ENCODE measurements around the gene DLG2. TPM values are rescaled to one million over a fixed set of nuclear protein-coding genes. Genes with fewer than 3 reads are reported as not detected.

Gene DLG2
- total RNA-seq, 2 experiments from 2014 or later: 2.0 to 2.1 TPM

DNA sequence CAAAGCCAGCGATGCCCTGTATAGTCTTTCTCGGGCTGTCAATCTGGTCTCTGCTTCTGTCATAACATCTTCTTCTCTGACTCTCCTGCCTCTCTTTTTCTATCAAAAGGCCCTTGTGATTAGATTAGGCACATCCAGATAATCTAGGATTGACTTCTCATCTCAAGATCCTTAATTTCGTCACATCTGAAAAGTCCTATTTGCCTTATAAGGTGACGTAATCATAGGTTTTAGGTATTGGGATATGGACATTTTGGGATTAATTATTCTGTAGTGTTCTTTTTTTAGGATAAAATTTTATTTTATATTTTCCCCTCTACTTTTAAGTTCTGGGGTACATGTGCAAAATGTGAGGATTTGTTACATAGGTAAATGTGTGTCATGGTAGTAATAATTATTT lies 1860.2 kb downstream of the DLG2 start:
- H3K9me3 Mint-ChIP-seq: peaks cover 2% of the 10 kb centered on the region
- no peaks in the 10 kb centered on the region for H3K27me3 Mint-ChIP-seq
- Histone ChIP-seq H3K9me3 (ENCODE audit: control insufficient read depth in 1 of 2, insufficient read depth in 1 of 2, low read length in 2 of 2) (no peaks in the 10 kb centered on the region), H3K4me3 (ENCODE audit: low read length) (no peak overlapping the region), H3K36me3 (ENCODE audit: insufficient read depth, low read length) (no peaks in the 10 kb centered on the region), H3K27ac (ENCODE audit: low read depth in 1 of 2, low read length in 2 of 2) (no peak overlapping the region), H3K27me3 (ENCODE audit: control insufficient read depth in 1 of 2, insufficient read depth in 2 of 2, low read length in 2 of 2) (no peaks in the 10 kb centered on the region), H3K4me1 (ENCODE audit: insufficient read depth, low read length) (no peaks in the 10 kb centered on the region)
- H3K36me3 Mint-ChIP-seq (ENCODE audit: low read depth): no peaks in the 10 kb centered on the region
- intact Hi-C loops (cut with DNase I, micrococcal nuclease): no loop called here
- ChIA-PET CTCF (no interaction called here), POLR2A (no interaction called here)
- TF ChIP-seq, protein P1, sequence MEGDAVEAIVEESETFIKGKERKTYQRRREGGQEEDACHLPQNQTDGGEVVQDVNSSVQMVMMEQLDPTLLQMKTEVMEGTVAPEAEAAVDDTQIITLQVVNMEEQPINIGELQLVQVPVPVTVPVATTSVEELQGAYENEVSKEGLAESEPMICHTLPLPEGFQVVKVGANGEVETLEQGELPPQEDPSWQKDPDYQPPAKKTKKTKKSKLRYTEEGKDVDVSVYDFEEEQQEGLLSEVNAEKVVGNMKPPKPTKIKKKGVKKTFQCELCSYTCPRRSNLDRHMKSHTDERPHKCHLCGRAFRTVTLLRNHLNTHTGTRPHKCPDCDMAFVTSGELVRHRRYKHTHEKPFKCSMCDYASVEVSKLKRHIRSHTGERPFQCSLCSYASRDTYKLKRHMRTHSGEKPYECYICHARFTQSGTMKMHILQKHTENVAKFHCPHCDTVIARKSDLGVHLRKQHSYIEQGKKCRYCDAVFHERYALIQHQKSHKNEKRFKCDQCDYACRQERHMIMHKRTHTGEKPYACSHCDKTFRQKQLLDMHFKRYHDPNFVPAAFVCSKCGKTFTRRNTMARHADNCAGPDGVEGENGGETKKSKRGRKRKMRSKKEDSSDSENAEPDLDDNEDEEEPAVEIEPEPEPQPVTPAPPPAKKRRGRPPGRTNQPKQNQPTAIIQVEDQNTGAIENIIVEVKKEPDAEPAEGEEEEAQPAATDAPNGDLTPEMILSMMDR (IDR thresholded peaks at IDR 0.05): no peak
- DNase-seq: no peak
- ATAC-seq (ENCODE audit: poor library complexity): no peak
- H3K4me3 Mint-ChIP-seq: no peak overlapping the region
- no peaks in the 10 kb centered on the region for H3K4me1 Mint-ChIP-seq (ENCODE audit: low read depth)
- H3K27ac Mint-ChIP-seq: no peak overlapping the region

DNA sequence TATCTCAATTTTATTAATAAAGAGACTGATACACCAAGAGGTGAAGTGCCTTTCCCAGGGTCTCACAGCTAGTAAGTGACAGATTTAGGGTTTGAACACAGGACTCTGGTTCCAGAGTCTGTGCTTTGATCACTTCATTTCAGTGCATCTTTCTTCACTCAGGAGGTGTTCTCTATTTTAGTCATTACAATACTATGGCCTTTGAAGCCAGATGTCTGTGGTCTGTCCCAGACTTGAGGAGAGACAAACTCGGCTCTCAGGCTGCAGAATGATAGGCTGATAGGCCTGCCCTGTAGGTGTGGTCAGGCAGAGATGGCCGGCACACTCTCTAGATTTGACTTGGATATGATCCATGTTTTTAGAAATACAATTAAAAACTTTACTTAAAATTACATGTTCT lies 1862.5 kb downstream of the DLG2 start:
- ATAC-seq (ENCODE audit: poor library complexity) (no peak), DNase-seq (no peak)
- Histone ChIP-seq H3K36me3 (ENCODE audit: insufficient read depth, low read length) (no peaks in the 10 kb centered on the region), H3K27me3 (ENCODE audit: control insufficient read depth in 1 of 2, insufficient read depth in 2 of 2, low read length in 2 of 2) (no peaks in the 10 kb centered on the region), H3K9me3 (ENCODE audit: control insufficient read depth in 1 of 2, insufficient read depth in 1 of 2, low read length in 2 of 2) (no peaks in the 10 kb centered on the region), H3K4me1 (ENCODE audit: insufficient read depth, low read length) (no peaks in the 10 kb centered on the region), H3K4me3 (ENCODE audit: low read length) (no peak overlapping the region), H3K27ac (ENCODE audit: low read depth in 1 of 2, low read length in 2 of 2) (no peak overlapping the region)
- no peaks in the 10 kb centered on the region for H3K27me3 Mint-ChIP-seq
- TF ChIP-seq, protein P1 (IDR thresholded peaks at IDR 0.05): no peak
- intact Hi-C loops (cut with DNase I, micrococcal nuclease): no loop called here
- H3K4me3 Mint-ChIP-seq: no peak overlapping the region
- no peak overlapping the region for H3K27ac Mint-ChIP-seq
- CTCF ChIA-PET: no interaction called here
- no peaks in the 10 kb centered on the region for H3K4me1 Mint-ChIP-seq (ENCODE audit: low read depth)
- H3K36me3 Mint-ChIP-seq (ENCODE audit: low read depth): no peaks in the 10 kb centered on the region
- peaks cover 2% of the 10 kb centered on the region for H3K9me3 Mint-ChIP-seq
- POLR2A ChIA-PET: no interaction called here

GRCh38 chr11:83760932-83761331 lies 1866.2 kb downstream of the DLG2 start:
- Histone ChIP-seq H3K4me1 (ENCODE audit: insufficient read depth, low read length) (no peaks in the 10 kb centered on the region), H3K9me3 (ENCODE audit: control insufficient read depth in 1 of 2, insufficient read depth in 1 of 2, low read length in 2 of 2) (no peaks in the 10 kb centered on the region), H3K27ac (ENCODE audit: low read depth in 1 of 2, low read length in 2 of 2) (no peak overlapping the region), H3K4me3 (ENCODE audit: low read length) (no peak overlapping the region), H3K27me3 (ENCODE audit: control insufficient read depth in 1 of 2, insufficient read depth in 2 of 2, low read length in 2 of 2) (no peaks in the 10 kb centered on the region), H3K36me3 (ENCODE audit: insufficient read depth, low read length) (no peaks in the 10 kb centered on the region)
- POLR2A ChIA-PET: no interaction called here
- Mint-ChIP-seq H3K36me3 (ENCODE audit: low read depth) (no peaks in the 10 kb centered on the region), H3K4me1 (ENCODE audit: low read depth) (no peaks in the 10 kb centered on the region), H3K4me3 (no peak overlapping the region), H3K27me3 (no peaks in the 10 kb centered on the region), H3K27ac (no peak overlapping the region), H3K9me3 (peaks cover 2% of the 10 kb centered on the region)
- ATAC-seq (ENCODE audit: poor library complexity) (no peak), DNase-seq (no peak)
- intact Hi-C loops (cut with DNase I, micrococcal nuclease): no loop called here
- CTCF ChIA-PET: no interaction called here
- TF ChIP-seq, protein P1 (IDR thresholded peaks at IDR 0.05): no peak
